Dermis blood vessel endothelial cell (primary cell): ENCODE measurements around the gene SPDYA. TPM values are rescaled to one million over a fixed set of nuclear protein-coding genes. Genes with fewer than 3 reads are reported as not detected.
A peak's percentile ranks its signal among the peaks of the same experiment; 100 is the strongest.

Experiments used
- DNase-seq: peaks from one replicate; pipeline ENCODE4 v3.0.0; 2010
- total RNA-seq: library from RNA; depleted of rRNA; stranded (reverse); fragments of >200 nt; gene quantifications from 2 replicates; pipeline ENCODE4 v1.2.3, GENCODE V29; 2014

SPDYA gene
- total RNA-seq, 1 donor from 2014 or later, result 0.34 TPM

- peak; percentile 22 for DNase-seq
These were observed 17.7 kb downstream of the SPDYA start for GRCh38 chr2:28828382-28828781.

GRCh38 chr2:28833740-28834470, 23.3 kb downstream of the SPDYA start:
- DNase-seq, result no peak

GRCh38 chr2:28835781-28836180, 25.1 kb downstream of the SPDYA start:
- no peak for DNase-seq

- DNase-seq, result no peak
These were observed 28.3 kb downstream of the SPDYA start for GRCh38 chr2:28838971-28839370.

- DNase-seq, result no peak
These were observed 31.4 kb downstream of the SPDYA start for GRCh38 chr2:28842042-28842441.

- DNase-seq, result no peak
These were observed 44.6 kb downstream of the SPDYA start for GRCh38 chr2:28855193-28855592.

GRCh38 chr2:28855977-28856376, 45.3 kb downstream of the SPDYA start:
- DNase-seq, result no peak

GRCh38 chr2:28868611-28869010, 58.0 kb downstream of the SPDYA start:
- DNase-seq, result no peak

GRCh38 chr2:28869494-28870145, 59.0 kb downstream of the SPDYA start:
- DNase-seq, result no peak

GRCh38 chr2:28870146-28870891, 59.7 kb downstream of the SPDYA start, which contains the start of gene TRMT61B:
Gene TRMT61B (minus strand): TSS chr2:28870309. CDS start chr2:28870277, 32 bp downstream.
- peak; percentile 98 for DNase-seq

GRCh38 chr2:28871620-28872019, 61.0 kb downstream of the SPDYA start:
- DNase-seq, result no peak

- DNase-seq, result no peak
These were observed 69.6 kb downstream of the SPDYA start for GRCh38 chr2:28880193-28880592.

- no peak for DNase-seq
These were observed 82.9 kb downstream of the SPDYA start for GRCh38 chr2:28893488-28893887.

- DNase-seq, result peak; percentile 99
These were observed 84.0 kb downstream of the SPDYA start, which contains the start of gene WDR43 for GRCh38 chr2:28894470-28895188. Gene WDR43 (plus strand): TSS chr2:28894667. CDS start chr2:28894699, 32 bp downstream.

GRCh38 chr2:28895189-28895893, 84.7 kb downstream of the SPDYA start:
- DNase-seq, result peak; percentile 64

- no peak for DNase-seq
These were observed 86.3 kb downstream of the SPDYA start for GRCh38 chr2:28896906-28897305.

GRCh38 chr2:28898048-28898447, 87.4 kb downstream of the SPDYA start:
- DNase-seq, result no peak

Other genes starting within 250 kb of the SPDYA start
- 126 and 143 TPM in 2 replicates for gene PPP1CB, start 59.0 kb upstream of the SPDYA start, total RNA-seq
- gene TRMT61B, start 59.5 kb downstream of the SPDYA start, total RNA-seq, result 9.4 and 14.5 TPM in 2 replicates
- gene WDR43, start 83.8 kb downstream of the SPDYA start, total RNA-seq, result 59.1 and 117 TPM in 2 replicates
- gene TOGARAM2, start 170.5 kb downstream of the SPDYA start, total RNA-seq, result 0.19 TPM in 1 of 2 replicates, not detected in the other